OCI-LY1 (cell line): ENCODE measurements around the gene C6orf136.

ENCODE experiments used
- EZH2 ChIP-seq: fragments of 200-600 bp; sonication (generic), shearing (Covaris generic); IDR thresholded peaks from 2 replicates; pipeline ENCODE4 v1.8.0; 2017; ENCODE audit warnings: borderline replicate concordance, mixed run types, mild to moderate bottlenecking, antibody characterized with exemption, low read length, moderate library complexity, mixed read lengths
- TF ChIP-seq, protein P1 (sequence below): fragments of 200-600 bp; sonication (generic), shearing (Covaris generic); IDR thresholded peaks from 2 replicates; pipeline ENCODE4 v1.5.1; 2017; ENCODE audit warnings: mild to moderate bottlenecking, antibody characterized with exemption, low read length, moderate library complexity, mixed read lengths

DNA sequence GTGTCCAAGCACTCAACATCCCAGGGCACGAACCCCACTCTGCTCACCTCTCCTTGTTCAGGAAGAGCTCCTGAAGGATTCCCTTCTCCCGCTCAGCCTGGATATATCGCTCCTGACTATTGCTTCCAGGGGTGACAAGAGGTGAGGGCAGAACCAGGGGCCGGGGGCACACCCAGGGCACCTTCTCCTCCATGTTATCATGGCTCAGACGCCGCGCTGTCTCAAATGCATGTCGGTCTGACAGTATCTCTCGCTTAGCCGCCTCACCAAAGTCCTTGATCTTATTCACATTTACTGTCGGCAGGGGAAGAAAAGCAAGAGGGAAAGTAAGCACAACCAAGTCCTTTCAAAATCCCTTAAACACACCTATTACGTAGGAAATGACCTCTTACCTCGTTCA, 43.0 kb upstream of the C6orf136 start:
- TF ChIP-seq, protein P1, sequence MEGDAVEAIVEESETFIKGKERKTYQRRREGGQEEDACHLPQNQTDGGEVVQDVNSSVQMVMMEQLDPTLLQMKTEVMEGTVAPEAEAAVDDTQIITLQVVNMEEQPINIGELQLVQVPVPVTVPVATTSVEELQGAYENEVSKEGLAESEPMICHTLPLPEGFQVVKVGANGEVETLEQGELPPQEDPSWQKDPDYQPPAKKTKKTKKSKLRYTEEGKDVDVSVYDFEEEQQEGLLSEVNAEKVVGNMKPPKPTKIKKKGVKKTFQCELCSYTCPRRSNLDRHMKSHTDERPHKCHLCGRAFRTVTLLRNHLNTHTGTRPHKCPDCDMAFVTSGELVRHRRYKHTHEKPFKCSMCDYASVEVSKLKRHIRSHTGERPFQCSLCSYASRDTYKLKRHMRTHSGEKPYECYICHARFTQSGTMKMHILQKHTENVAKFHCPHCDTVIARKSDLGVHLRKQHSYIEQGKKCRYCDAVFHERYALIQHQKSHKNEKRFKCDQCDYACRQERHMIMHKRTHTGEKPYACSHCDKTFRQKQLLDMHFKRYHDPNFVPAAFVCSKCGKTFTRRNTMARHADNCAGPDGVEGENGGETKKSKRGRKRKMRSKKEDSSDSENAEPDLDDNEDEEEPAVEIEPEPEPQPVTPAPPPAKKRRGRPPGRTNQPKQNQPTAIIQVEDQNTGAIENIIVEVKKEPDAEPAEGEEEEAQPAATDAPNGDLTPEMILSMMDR = no peak
- no peak for TF ChIP-seq EZH2
